SJSA1 (cell line): ENCODE results near the gene EIF5A. TPM values are rescaled to one million over a fixed set of nuclear protein-coding genes. Genes with fewer than 3 reads are reported as not detected.
"Not testable (repeated sequence)": the region's sequence is repeated elsewhere in the genome, so short reads cannot be mapped to it uniquely, and the experiment has no call there.

Source experiments
- DNase-seq, 2 experiments: peaks; one replicate each; pipeline ENCODE4 v3.0.0-alpha.2; 2015 to 2020; ENCODE audit warnings: low spot score in 2 of 2, low read depth in 1 of 2
- H3K27ac ChIP-seq: fragments of 250-450 bp; sonication (Bioruptor Pico); 2 replicates; pipeline ENCODE4 v1.5.1; 2020; ENCODE audit warnings: mild to moderate bottlenecking, moderate library complexity
- H3K27me3 ChIP-seq: fragments of 250-450 bp; sonication (Bioruptor Pico); replicated peaks from 2 replicates; pipeline ENCODE4 v1.5.1; 2020; ENCODE audit warnings: mild to moderate bottlenecking, moderate library complexity
- H3K36me3 ChIP-seq: fragments of 250-450 bp; sonication (Bioruptor Pico); 2 replicates; pipeline ENCODE4 v1.5.1; 2020; ENCODE audit warnings: mild to moderate bottlenecking
- H3K4me1 ChIP-seq: fragments of 250-450 bp; sonication (Bioruptor Pico); replicated peaks from 2 replicates; pipeline ENCODE4 v1.6.1; 2021; ENCODE audit warnings: mild to moderate bottlenecking
- H3K4me3 ChIP-seq: fragments of 250-450 bp; sonication (Bioruptor Pico); 2 replicates; pipeline ENCODE4 v1.5.1; 2020; ENCODE audit warnings: mild to moderate bottlenecking
- H3K9me3 ChIP-seq: fragments of 250-450 bp; sonication (Bioruptor Pico); replicated peaks from 2 replicates; pipeline ENCODE4 v1.5.1; 2020; ENCODE audit warnings: mild to moderate bottlenecking
- total RNA-seq: library from RNA; depleted of rRNA; stranded (reverse); fragments of >200 nt; shearing (Covaris generic); gene quantifications from 2 replicates; pipeline ENCODE4 v1.2.3, GENCODE V29; 2014

The EIF5A gene
- total RNA-seq, 1 experiment from 2014 or later, result 632 TPM

- Histone ChIP-seq H3K36me3 (peaks cover 50% of the 10 kb centered on the region), H3K9me3 (no peaks in the 10 kb centered on the region), H3K4me3 (no peak overlapping the region), H3K4me1 (peaks cover 23% of the 10 kb centered on the region), H3K27me3 (no peaks in the 10 kb centered on the region), H3K27ac (no peak overlapping the region)
- DNase-seq, result no peak
Measured at GRCh38 chr17:7326186-7326585, 18.8 kb downstream of the EIF5A start.

GRCh38 chr17:7327056-7327455 lies 19.6 kb downstream of the EIF5A start:
- Histone ChIP-seq H3K27me3 (no peaks in the 10 kb centered on the region), H3K27ac (no peak overlapping the region), H3K4me1 (peaks cover 23% of the 10 kb centered on the region), H3K9me3 (no peaks in the 10 kb centered on the region), H3K36me3 (peaks cover 42% of the 10 kb centered on the region), H3K4me3 (no peak overlapping the region)
- peak in 1 of 2 experiments; percentile 38 for DNase-seq

GRCh38 chr17:7327501-7327900 lies 20.1 kb downstream of the EIF5A start:
- Histone ChIP-seq H3K27ac (no peak overlapping the region), H3K36me3 (peaks cover 38% of the 10 kb centered on the region), H3K27me3 (no peaks in the 10 kb centered on the region), H3K4me1 (peaks cover 23% of the 10 kb centered on the region), H3K4me3 (no peak overlapping the region), H3K9me3 (no peaks in the 10 kb centered on the region)
- peak in 1 of 2 experiments; percentile 41 for DNase-seq

- Histone ChIP-seq H3K27ac (no peak overlapping the region), H3K27me3 (no peaks in the 10 kb centered on the region), H3K9me3 (no peaks in the 10 kb centered on the region), H3K4me3 (peak overlapping the region; percentile 52; the same call in 1 of the 2 replicates), H3K4me1 (peaks cover 23% of the 10 kb centered on the region), H3K36me3 (peaks cover 33% of the 10 kb centered on the region)
- DNase-seq, result no peak
Measured at GRCh38 chr17:7328009-7328408, 20.6 kb downstream of the EIF5A start.

GRCh38 chr17:7328840-7329373 lies 21.5 kb downstream of the EIF5A start, which contains the start of gene NEURL4:
TSS of gene NEURL4 (minus strand) at chr17:7329335. CDS start at chr17:7329312, 23 bp downstream.
- Histone ChIP-seq H3K36me3 (peaks cover 24% of the 10 kb centered on the region), H3K9me3 (no peaks in the 10 kb centered on the region), H3K4me3 (peak within 1 kb of the TSS; percentile 52), H3K27ac (peak within 1 kb of the TSS; percentile 39), H3K4me1 (peaks cover 20% of the 10 kb centered on the region), H3K27me3 (no peaks in the 10 kb centered on the region)
- peak in 1 of 2 experiments; percentile 27 for DNase-seq

GRCh38 chr17:7329374-7329996 lies 22.1 kb downstream of the EIF5A start:
- Histone ChIP-seq H3K27me3 (no peaks in the 10 kb centered on the region), H3K9me3 (no peaks in the 10 kb centered on the region), H3K27ac (peak overlapping the region; percentile 39), H3K4me1 (peaks cover 14% of the 10 kb centered on the region), H3K36me3 (peaks cover 18% of the 10 kb centered on the region), H3K4me3 (peak overlapping the region; percentile 52)
- DNase-seq, result peak; percentile 97 to 99

- Histone ChIP-seq H3K4me1 (peaks cover 14% of the 10 kb centered on the region), H3K27ac (peak overlapping the region; percentile 39; the same call in 1 of the 2 replicates), H3K9me3 (no peaks in the 10 kb centered on the region), H3K36me3 (peaks cover 14% of the 10 kb centered on the region), H3K4me3 (peak overlapping the region; percentile 52), H3K27me3 (no peaks in the 10 kb centered on the region)
- peak in 1 of 2 experiments; percentile 86 for DNase-seq
Measured at GRCh38 chr17:7329997-7330637, 22.7 kb downstream of the EIF5A start.

GRCh38 chr17:7330638-7331015 lies 23.2 kb downstream of the EIF5A start:
- DNase-seq, result no peak
- peaks cover 12% of the 10 kb centered on the region for H3K36me3 ChIP-seq
- H3K27ac ChIP-seq, result no peak overlapping the region
- H3K9me3 ChIP-seq, result no peaks in the 10 kb centered on the region
- H3K27me3 ChIP-seq, result no peaks in the 10 kb centered on the region
- peak overlapping the region; percentile 52 for H3K4me3 ChIP-seq
- peaks cover 14% of the 10 kb centered on the region for H3K4me1 ChIP-seq

- no peaks in the 10 kb centered on the region for H3K36me3 ChIP-seq
- H3K27ac ChIP-seq, result no peak overlapping the region
- no peaks in the 10 kb centered on the region; the same call in 1 of the 2 replicates for H3K27me3 ChIP-seq
- DNase-seq, result no peak
- H3K4me3 ChIP-seq, result no peak overlapping the region
- peaks cover 14% of the 10 kb centered on the region for H3K4me1 ChIP-seq
- no peaks in the 10 kb centered on the region for H3K9me3 ChIP-seq
Measured at GRCh38 chr17:7332111-7332510, 24.7 kb downstream of the EIF5A start.

- H3K27me3 ChIP-seq, DNase-seq, H3K36me3 ChIP-seq, H3K9me3 ChIP-seq, H3K27ac ChIP-seq, H3K4me3 ChIP-seq: not testable (repeated sequence)
- H3K4me1 ChIP-seq, result peaks cover 14% of the 10 kb centered on the region
Measured at GRCh38 chr17:7332600-7333069, 25.2 kb downstream of the EIF5A start.

- Histone ChIP-seq H3K36me3 (no peaks in the 10 kb centered on the region), H3K4me1 (peaks cover 5% of the 10 kb centered on the region), H3K9me3 (no peaks in the 10 kb centered on the region), H3K27me3 (peaks cover 19% of the 10 kb centered on the region), H3K27ac (no peak overlapping the region), H3K4me3 (no peak overlapping the region)
- no peak for DNase-seq
Measured at GRCh38 chr17:7334938-7335538, 27.6 kb downstream of the EIF5A start.

- H3K27ac ChIP-seq, H3K36me3 ChIP-seq, H3K4me1 ChIP-seq, DNase-seq, H3K9me3 ChIP-seq, H3K4me3 ChIP-seq: not testable (repeated sequence)
- H3K27me3 ChIP-seq, result peaks cover 26% of the 10 kb centered on the region
Measured at GRCh38 chr17:7335765-7336164, 28.3 kb downstream of the EIF5A start.

- Histone ChIP-seq H3K27me3 (peaks cover 33% of the 10 kb centered on the region), H3K4me3 (no peak within 1 kb of the TSS), H3K9me3 (no peaks in the 10 kb centered on the region), H3K4me1 (no peaks in the 10 kb centered on the region), H3K36me3 (no peaks in the 10 kb centered on the region), H3K27ac (no peak within 1 kb of the TSS)
- no peak for DNase-seq
Measured at GRCh38 chr17:7336240-7337175, 29.1 kb downstream of the EIF5A start, which contains the start of gene ACAP1. TSS of gene ACAP1 (plus strand) at chr17:7336529. CDS start at chr17:7336735, 206 bp downstream.
